Skin of body (tissue), 2 donors: ENCODE measurements around the gene LHX4. TPM values are rescaled to one million over a fixed set of nuclear protein-coding genes. Genes with fewer than 3 reads are reported as not detected.

Experiments
- DNase-seq: peaks from one replicate; lab custom pipeline; 2025; lab: John Stamatoyannopoulos, UW
- total RNA-seq: library from RNA; depleted of rRNA; stranded (reverse); fragments of >200 nt; gene quantifications from one replicate; pipeline ENCODE4 v1.2.3, GENCODE V29; 2014

The LHX4 gene
- total RNA-seq, 1 donor from 2014 or later, result 0.10 TPM

- no peak for DNase-seq
Observed at GRCh38 chr1:180241716-180242544, 11.9 kb downstream of the LHX4 start.

- DNase-seq, result no peak
Observed at GRCh38 chr1:180243517-180244221, 13.6 kb downstream of the LHX4 start.

GRCh38 chr1:180244840-180245239 is 14.8 kb downstream of the LHX4 start:
- DNase-seq, result no peak

- DNase-seq, result no peak
Observed at GRCh38 chr1:180246579-180246978, 16.5 kb downstream of the LHX4 start.

GRCh38 chr1:180247061-180247460 is 17.0 kb downstream of the LHX4 start:
- no peak for DNase-seq

- DNase-seq, result no peak
Observed at GRCh38 chr1:180247580-180247979, 17.5 kb downstream of the LHX4 start.

GRCh38 chr1:180248176-180248575 is 18.1 kb downstream of the LHX4 start:
- DNase-seq, result no peak

- no peak for DNase-seq
Observed at GRCh38 chr1:180248731-180249681, 18.9 kb downstream of the LHX4 start.

- no peak for DNase-seq
Observed at GRCh38 chr1:180249725-180250498, 19.8 kb downstream of the LHX4 start.

GRCh38 chr1:180250499-180250770 is 20.4 kb downstream of the LHX4 start:
- DNase-seq, result no peak

GRCh38 chr1:180250883-180251509 is 20.9 kb downstream of the LHX4 start:
- DNase-seq, result no peak

GRCh38 chr1:180251526-180252305 is 21.7 kb downstream of the LHX4 start:
- DNase-seq, result no peak

GRCh38 chr1:180252638-180253536 is 22.8 kb downstream of the LHX4 start:
- DNase-seq, result no peak

- no peak for DNase-seq
Observed at GRCh38 chr1:180253585-180254495, 23.8 kb downstream of the LHX4 start.

- no peak for DNase-seq
Observed at GRCh38 chr1:180254496-180254819, 24.4 kb downstream of the LHX4 start.

GRCh38 chr1:180254854-180255253 is 24.8 kb downstream of the LHX4 start:
- DNase-seq, result no peak

- DNase-seq, result no peak
Observed at GRCh38 chr1:180255536-180256340, 25.7 kb downstream of the LHX4 start.
